CD14-positive monocyte (primary cell): ENCODE measurements around the gene AMBP. TPM values are rescaled to one million over a fixed set of nuclear protein-coding genes. Genes with fewer than 3 reads are reported as not detected.

Source experiments
- DNase-seq, 3 donors: peaks; one replicate each; pipeline ENCODE4 v3.0.0-alpha.2; 2011 to 2022
- H2AFZ ChIP-seq: 2 replicates; pipeline ENCODE4 v1.6.0; 2012; ENCODE audit warnings: mild to moderate bottlenecking, low read depth, low read length, inconsistent platforms; ENCODE audit not compliant: insufficient read depth, poor library complexity, severe bottlenecking
- H3K27ac ChIP-seq, 2 donors: 1 replicate in 1 of 2; 2 replicates in 1 of 2; pipeline ENCODE4 v1.5.1; 2012 to 2013; ENCODE audit warnings: low read length in 2 of 2, control low read depth in 1 of 2, inconsistent platforms in 1 of 2, low read depth in 1 of 2, mild to moderate bottlenecking in 1 of 2
- H3K27me3 ChIP-seq, 2 donors: one replicate each; pipeline versions ENCODE4 v1.6.0 to v1.6.1; 2011 to 2013; ENCODE audit warnings: low read length in 2 of 2; ENCODE audit not compliant: control insufficient read depth in 2 of 2, insufficient read depth in 2 of 2
- H3K36me3 ChIP-seq, 2 donors: replicated peaks in 1 of 2; 1 replicate in 1 of 2; 2 replicates in 1 of 2; pipeline versions ENCODE4 v1.5.1 to v1.6.1; 2012 to 2013; ENCODE audit warnings: low read length in 2 of 2, control low read depth in 1 of 2, inconsistent platforms in 1 of 2, mild to moderate bottlenecking in 1 of 2; ENCODE audit not compliant: insufficient read depth in 2 of 2, control insufficient read depth in 1 of 2
- H3K4me1 ChIP-seq, 2 donors: 1 replicate in 1 of 2; 2 replicates in 1 of 2; pipeline versions ENCODE4 v1.5.1 to v1.6.1; 2012 to 2013; ENCODE audit warnings: low read length in 2 of 2, control low read depth in 1 of 2, inconsistent platforms in 1 of 2, mild to moderate bottlenecking in 1 of 2, moderate library complexity in 1 of 2; ENCODE audit not compliant: insufficient read depth in 2 of 2, control insufficient read depth in 1 of 2
- H3K4me2 ChIP-seq: replicated peaks from 2 replicates; pipeline ENCODE3; 2012; ENCODE audit warnings: low read length, moderate library complexity, mild to moderate bottlenecking; ENCODE audit not compliant: poor library complexity, severe bottlenecking; ENCODE audit errors: extremely low read depth
- H3K4me3 ChIP-seq, 3 experiments: fragments of 200-600 bp in 1 of 3; sonication (generic) in 1 of 3; replicated peaks in 1 of 3; 1 replicate in 2 of 3; 2 replicates in 1 of 3; pipeline ENCODE4 v1.5.1; 2011 to 2013; ENCODE audit warnings: low read length in 3 of 3, mild to moderate bottlenecking in 3 of 3, control low read depth in 2 of 3, low read depth in 2 of 3, inconsistent platforms in 1 of 3, moderate library complexity in 1 of 3
- H3K79me2 ChIP-seq: 2 replicates; pipeline ENCODE4 v1.6.0; 2012; ENCODE audit warnings: mild to moderate bottlenecking, control low read depth, inconsistent platforms, low read length, moderate library complexity; ENCODE audit not compliant: insufficient read depth
- H3K9ac ChIP-seq: 2 replicates; pipeline ENCODE4 v1.6.0; 2017; ENCODE audit warnings: low read length, mild to moderate bottlenecking; ENCODE audit not compliant: insufficient read depth, poor library complexity, severe bottlenecking
- H3K9me3 ChIP-seq, 2 donors: replicated peaks in 1 of 2; 1 replicate in 1 of 2; 2 replicates in 1 of 2; pipeline versions ENCODE4 v1.5.1 to v1.6.1; 2012 to 2013; ENCODE audit warnings: low read length in 2 of 2, control low read depth in 1 of 2; ENCODE audit not compliant: control insufficient read depth in 1 of 2, insufficient read depth in 1 of 2
- H4K20me1 ChIP-seq: 2 replicates; pipeline ENCODE4 v1.6.0; 2012; ENCODE audit warnings: mild to moderate bottlenecking, low read length, control low read depth, moderate library complexity; ENCODE audit not compliant: insufficient read depth
- H3K27ac Mint-ChIP-seq, 7 donors: one replicate each; pipeline ENCODE4 v1.8.0; 2020; ENCODE audit warnings: mild to moderate bottlenecking in 7 of 7, mixed read lengths in 7 of 7, moderate library complexity in 6 of 7, inconsistent platforms in 2 of 7
- H3K27me3 Mint-ChIP-seq, 3 donors: one replicate each; pipeline ENCODE4 v1.8.0; 2021 to 2022; ENCODE audit warnings: low read depth in 3 of 3, mild to moderate bottlenecking in 3 of 3, mixed read lengths in 3 of 3, moderate library complexity in 3 of 3, inconsistent platforms in 1 of 3
- H3K36me3 Mint-ChIP-seq, 2 donors: one replicate each; pipeline ENCODE4 v1.8.0; 2020; ENCODE audit warnings: mixed read lengths in 2 of 2, inconsistent platforms in 1 of 2, mild to moderate bottlenecking in 1 of 2
- H3K4me1 Mint-ChIP-seq: one replicate; pipeline ENCODE4 v1.8.0; 2020; ENCODE audit warnings: mild to moderate bottlenecking, mixed read lengths
- H3K4me3 Mint-ChIP-seq, 2 donors: one replicate each; pipeline ENCODE4 v1.8.0; 2020; ENCODE audit warnings: mild to moderate bottlenecking in 2 of 2, mixed read lengths in 2 of 2, moderate library complexity in 1 of 2
- H3K9me3 Mint-ChIP-seq, 7 donors: one replicate each; pipeline ENCODE4 v1.8.0; 2020 to 2022; ENCODE audit warnings: mixed read lengths in 7 of 7, mild to moderate bottlenecking in 6 of 7, moderate library complexity in 6 of 7, inconsistent platforms in 2 of 7
- CTCF ChIP-seq: fragments of 200-600 bp; IDR thresholded peaks from one replicate; pipeline ENCODE4 v1.8.0; 2022; ENCODE audit warnings: antibody characterized with exemption, mild to moderate bottlenecking
- WGBS: methylation state at CpG from one replicate; pipeline ENCODE4 v1.1.5; 2013; ENCODE audit warnings: missing lambda C conversion rate; ENCODE audit not compliant: insufficient coverage; 5-methylcytosine and 5-hydroxymethylcytosine counted together
- intact Hi-C, 2 donors: fragments of 100-400 bp; cut with micrococcal nuclease; formaldehyde crosslinking; loops; one replicate each; pipeline versions ENCODE4 v1.15.0 to v1.15.1; 2023
- polyA plus RNA-seq, 3 donors: library from polyadenylated mRNA; depleted of rRNA in 1 of 3; unstranded in 2 of 3; stranded (reverse) in 1 of 3; fragments of 300-500 nt in 2 of 3; fragments of >200 nt in 1 of 3; fragmentation: Illumina TruSeq in 2 of 3; gene quantifications; 1 replicate in 2 of 3; 2 replicates in 1 of 3; pipeline ENCODE4 v1.2.3, GENCODE V29; 2012 to 2021

Gene AMBP
- polyA plus RNA-seq, 3 donors: not detected

GRCh38 chr9:114030364-114030763 is 47.7 kb downstream of the AMBP start:
- no peaks in the 10 kb centered on the region for H3K27me3 ChIP-seq
- H3K27ac Mint-ChIP-seq: peak overlapping the region in 1 of 7 donors; percentile 71
- intact Hi-C loops: no loop called here
- no peaks in the 10 kb centered on the region for H3K9me3 ChIP-seq
- H3K27ac ChIP-seq: no peak overlapping the region
- no peak for TF ChIP-seq CTCF
- H3K9me3 Mint-ChIP-seq: no peaks in the 10 kb centered on the region
- H4K20me1 ChIP-seq: no peaks in the 10 kb centered on the region
- no peaks in the 10 kb centered on the region for H3K79me2 ChIP-seq
- H3K4me3 Mint-ChIP-seq: no peak overlapping the region
- peaks cover 27 to 32% of the 10 kb centered on the region in 2 donors for H3K36me3 Mint-ChIP-seq
- peaks cover 0 to 5% (median 0%) of the 10 kb centered on the region in 3 donors for H3K27me3 Mint-ChIP-seq
- no peaks in the 10 kb centered on the region for H3K4me1 Mint-ChIP-seq
- H3K4me1 ChIP-seq: no peaks in the 10 kb centered on the region
- H3K9ac ChIP-seq: no peak overlapping the region
- DNase-seq: no peak
- 92% methylated on average over 8 of the region's 9 CpGs for WGBS
- H3K36me3 ChIP-seq: peaks cover 0 to 17% of the 10 kb centered on the region in 2 donors
- H3K4me2 ChIP-seq: no peak overlapping the region
- no peak overlapping the region for H2AFZ ChIP-seq
- no peak overlapping the region for H3K4me3 ChIP-seq

GRCh38 chr9:114029311-114030170 is 48.6 kb downstream of the AMBP start:
- no peak for TF ChIP-seq CTCF
- peaks cover 0 to 17% of the 10 kb centered on the region in 2 donors for H3K36me3 ChIP-seq
- no peak overlapping the region for H3K9ac ChIP-seq
- no peaks in the 10 kb centered on the region for H3K79me2 ChIP-seq
- H3K9me3 ChIP-seq: peaks cover 0 to 2% of the 10 kb centered on the region in 2 donors
- H3K9me3 Mint-ChIP-seq: no peaks in the 10 kb centered on the region
- no peaks in the 10 kb centered on the region for H3K4me1 Mint-ChIP-seq
- H3K27ac Mint-ChIP-seq: no peak overlapping the region
- H2AFZ ChIP-seq: no peak overlapping the region
- no peak overlapping the region for H3K27ac ChIP-seq
- intact Hi-C loops: no loop called here
- no peak overlapping the region for H3K4me3 ChIP-seq
- 84% methylated on average over 9 of the region's 12 CpGs for WGBS
- no peak overlapping the region for H3K4me2 ChIP-seq
- peaks cover 33 to 37% of the 10 kb centered on the region in 2 donors for H3K36me3 Mint-ChIP-seq
- no peak overlapping the region for H3K4me3 Mint-ChIP-seq
- no peak for DNase-seq
- no peaks in the 10 kb centered on the region for H3K27me3 ChIP-seq
- H4K20me1 ChIP-seq: no peaks in the 10 kb centered on the region
- H3K4me1 ChIP-seq: no peaks in the 10 kb centered on the region
- H3K27me3 Mint-ChIP-seq: peaks cover 0 to 5% (median 0%) of the 10 kb centered on the region in 3 donors
